Measurements from ENCODE around the gene TBL2. TPM values are rescaled to one million over a fixed set of nuclear protein-coding genes. Genes with fewer than 3 reads are reported as not detected.
A peak's percentile ranks its signal among the peaks of the same experiment; 100 is the strongest.
"Not testable (repeated sequence)": the region's sequence is repeated elsewhere in the genome, so short reads cannot be mapped to it uniquely, and the experiment has no call there.

The TBL2 gene
- total RNA-seq, 1 experiment from 2014 or later = 44.0 TPM

GRCh38 chr7:73570521-73570920 lies 7.9 kb downstream of the TBL2 start:
- no peak for DNase-seq (ENCODE audit: unreplicated experiment)
- peaks cover 67% of the 10 kb centered on the region for H3K36me3 Mint-ChIP-seq (ENCODE audit: insufficient read depth, unreplicated experiment)

GRCh38 chr7:73569042-73569608 lies 9.3 kb downstream of the TBL2 start:
- POLR2A ChIA-PET = interaction anchor here (3.1 kb wide), 1 partner anchor 13 kb away, joined by 11 read pairs; the partner anchor contains the start of gene BCL7B
- Mint-ChIP-seq H3K9me3 (ENCODE audit: unreplicated experiment) (no peaks in the 10 kb centered on the region), H3K4me1 (ENCODE audit: insufficient read depth, unreplicated experiment) (peaks cover 8% of the 10 kb centered on the region), H3K4me3 (ENCODE audit: unreplicated experiment) (no peak overlapping the region), H3K36me3 (ENCODE audit: insufficient read depth, unreplicated experiment) (peaks cover 55% of the 10 kb centered on the region), H3K27ac (ENCODE audit: low read depth, unreplicated experiment) (no peak overlapping the region), H3K27me3 (ENCODE audit: insufficient read depth, unreplicated experiment) (no peaks in the 10 kb centered on the region)
- CTCF ChIA-PET = no interaction called here
- no TSS peak for BruUV-seq (replicated peaks)
- no peak for DNase-seq (ENCODE audit: unreplicated experiment)
- no peak for TF ChIP-seq CTCF (IDR thresholded peaks at IDR 0.05; ENCODE audit: unreplicated experiment)
- intact Hi-C loops (cut with micrococcal nuclease) = no loop called here

More at GRCh38 chr7:73570521-73570920, 7.9 kb downstream of the TBL2 start:
- Mint-ChIP-seq H3K27ac (ENCODE audit: low read depth, unreplicated experiment) (no peak overlapping the region), H3K9me3 (ENCODE audit: unreplicated experiment) (no peaks in the 10 kb centered on the region), H3K27me3 (ENCODE audit: insufficient read depth, unreplicated experiment) (no peaks in the 10 kb centered on the region), H3K4me1 (ENCODE audit: insufficient read depth, unreplicated experiment) (peaks cover 8% of the 10 kb centered on the region), H3K4me3 (ENCODE audit: unreplicated experiment) (no peak overlapping the region)
- no peak for TF ChIP-seq CTCF (IDR thresholded peaks at IDR 0.05; ENCODE audit: unreplicated experiment)
- no TSS peak for BruUV-seq (replicated peaks)
- CTCF ChIA-PET = no interaction called here
- POLR2A ChIA-PET = interaction anchor here (0.7 to 3.1 kb wide), 2 partner anchors 11 to 14 kb away, joined by 3 to 11 read pairs; partner anchors contain the start of gene BCL7B
- intact Hi-C loops (cut with micrococcal nuclease) = no loop called here

GRCh38 chr7:73567846-73568685 lies 10.3 kb downstream of the TBL2 start:
- Mint-ChIP-seq H3K9me3 (ENCODE audit: unreplicated experiment) (no peaks in the 10 kb centered on the region), H3K27me3 (ENCODE audit: insufficient read depth, unreplicated experiment) (no peaks in the 10 kb centered on the region), H3K27ac (ENCODE audit: low read depth, unreplicated experiment) (no peak overlapping the region), H3K36me3 (ENCODE audit: insufficient read depth, unreplicated experiment) (peaks cover 45% of the 10 kb centered on the region), H3K4me1 (ENCODE audit: insufficient read depth, unreplicated experiment) (peaks cover 8% of the 10 kb centered on the region), H3K4me3 (ENCODE audit: unreplicated experiment) (no peak overlapping the region)
- BruUV-seq (replicated peaks) = no TSS peak
- peak; percentile 42 for DNase-seq (ENCODE audit: unreplicated experiment)
- CTCF ChIA-PET = no interaction called here
- POLR2A ChIA-PET = interaction anchor here (0.5 to 3.1 kb wide), 3 partner anchors 9 to 12 kb away, joined by 4 to 11 read pairs (median 4); partner anchors contain the start of genes BCL7B and TBL2
- TF ChIP-seq CTCF (IDR thresholded peaks at IDR 0.05; ENCODE audit: unreplicated experiment) = no peak
- intact Hi-C loops (cut with micrococcal nuclease) = no loop called here

- ChIA-PET POLR2A (interaction anchor here (0.8 to 3.1 kb wide), 2 partner anchors 10 to 11 kb away, joined by 3 to 11 read pairs; partner anchors contain the start of gene BCL7B), CTCF (interaction anchor here (0.7 to 0.9 kb wide), 2 partner anchors 9 to 75 kb away, joined by 3 to 5 read pairs; no protein-coding TSS in a partner anchor)
- Mint-ChIP-seq H3K36me3 (ENCODE audit: insufficient read depth, unreplicated experiment) (peaks cover 36% of the 10 kb centered on the region), H3K9me3 (ENCODE audit: unreplicated experiment) (no peaks in the 10 kb centered on the region), H3K4me3 (ENCODE audit: unreplicated experiment) (no peak overlapping the region), H3K27ac (ENCODE audit: low read depth, unreplicated experiment) (no peak overlapping the region), H3K27me3 (ENCODE audit: insufficient read depth, unreplicated experiment) (no peaks in the 10 kb centered on the region), H3K4me1 (ENCODE audit: insufficient read depth, unreplicated experiment) (peaks cover 8% of the 10 kb centered on the region)
- intact Hi-C loops (cut with micrococcal nuclease) = no loop called here
- DNase-seq (ENCODE audit: unreplicated experiment) = no peak
- TF ChIP-seq CTCF (IDR thresholded peaks at IDR 0.05; ENCODE audit: unreplicated experiment) = no peak
- no TSS peak for BruUV-seq (replicated peaks)
Observed at GRCh38 chr7:73567140-73567539, 11.2 kb downstream of the TBL2 start.

GRCh38 chr7:73566431-73566830 lies 11.9 kb downstream of the TBL2 start:
- ChIA-PET POLR2A (interaction anchor here (0.6 to 0.9 kb wide), 3 partner anchors 10 to 470 kb away, joined by 3 read pairs; partner anchors contain the start of gene TBL2), CTCF (interaction anchor here (0.6 to 1.1 kb wide), 2 partner anchors 45 to 451 kb away, joined by 3 to 4 read pairs; no protein-coding TSS in a partner anchor)
- H3K9me3 Mint-ChIP-seq (ENCODE audit: unreplicated experiment); BruUV-seq (replicated peaks); H3K27me3 Mint-ChIP-seq (ENCODE audit: insufficient read depth, unreplicated experiment); H3K27ac Mint-ChIP-seq (ENCODE audit: low read depth, unreplicated experiment); intact Hi-C loops (cut with micrococcal nuclease); DNase-seq (ENCODE audit: unreplicated experiment); H3K4me1 Mint-ChIP-seq (ENCODE audit: insufficient read depth, unreplicated experiment); H3K4me3 Mint-ChIP-seq (ENCODE audit: unreplicated experiment): not testable (repeated sequence)
- peaks cover 29% of the 10 kb centered on the region for H3K36me3 Mint-ChIP-seq (ENCODE audit: insufficient read depth, unreplicated experiment)
